Neutrophil (primary cell): ENCODE data around the gene PFDN1.
A peak's percentile ranks its signal among the peaks of the same experiment; 100 is the strongest.

Source experiments
- H3K27ac ChIP-seq: fragments of 200-600 bp; sonication (generic); 2 replicates; pipeline ENCODE4 v1.5.1; 2016; ENCODE audit warnings: mild to moderate bottlenecking, moderate library complexity
- H3K27me3 ChIP-seq: fragments of 200-600 bp; sonication (generic); 2 replicates; pipeline ENCODE4 v1.6.0; 2016; ENCODE audit warnings: mild to moderate bottlenecking
- H3K36me3 ChIP-seq: fragments of 200-600 bp; sonication (generic); 2 replicates; pipeline ENCODE4 v1.5.1; 2017
- H3K4me1 ChIP-seq, 2 experiments: fragments of 200-600 bp in 1 of 2; sonication (generic) in 1 of 2; 1 replicate in 1 of 2; 2 replicates in 1 of 2; pipeline versions ENCODE4 v1.5.1 to v1.6.1; 2013 to 2016; ENCODE audit warnings: low read depth in 1 of 2, low read length in 1 of 2, mild to moderate bottlenecking in 1 of 2, moderate library complexity in 1 of 2; ENCODE audit not compliant: control insufficient read depth in 1 of 2, insufficient read depth in 1 of 2
- H3K4me3 ChIP-seq, 2 experiments: fragments of 200-600 bp in 1 of 2; sonication (generic) in 1 of 2; 1 replicate in 1 of 2; 2 replicates in 1 of 2; pipeline ENCODE4 v1.5.1; 2013 to 2016; ENCODE audit warnings: low read depth in 1 of 2, low read length in 1 of 2, mild to moderate bottlenecking in 1 of 2, moderate library complexity in 1 of 2
- H3K9me3 ChIP-seq: fragments of 200-600 bp; sonication (generic); 2 replicates; pipeline ENCODE4 v1.5.1; 2016
- TF ChIP-seq, protein P1 (sequence below): fragments of 200-600 bp; sonication (generic); IDR thresholded peaks from 2 replicates; pipeline ENCODE4 v1.5.1; 2016; ENCODE audit warnings: antibody characterized with exemption

The PFDN1 gene

DNA sequence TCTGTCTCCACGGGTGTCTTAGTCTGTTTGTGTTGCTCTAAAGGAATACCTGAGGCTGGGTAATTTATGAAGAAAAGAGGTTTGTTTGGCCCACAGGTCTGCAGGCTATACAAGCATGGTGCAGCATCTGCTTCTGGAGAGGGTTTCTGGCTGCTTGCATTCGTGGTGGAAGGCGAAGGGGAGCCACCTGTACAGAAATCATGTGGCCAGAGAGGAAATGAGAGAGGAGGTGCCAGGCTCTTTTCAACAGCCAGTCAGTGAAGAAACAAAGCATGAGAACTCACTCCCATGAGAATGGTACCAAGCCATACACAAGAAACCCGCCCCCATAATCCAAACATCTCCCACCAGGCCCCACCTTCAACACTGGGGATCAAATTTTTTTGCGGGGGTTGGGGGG, 53.4 kb downstream of the PFDN1 start:
- no peak overlapping the region for H3K27ac ChIP-seq
- H3K4me1 ChIP-seq: peaks cover 35 to 39% of the 10 kb centered on the region in 2 experiments
- H3K4me3 ChIP-seq: no peak overlapping the region
- TF ChIP-seq, protein P1, sequence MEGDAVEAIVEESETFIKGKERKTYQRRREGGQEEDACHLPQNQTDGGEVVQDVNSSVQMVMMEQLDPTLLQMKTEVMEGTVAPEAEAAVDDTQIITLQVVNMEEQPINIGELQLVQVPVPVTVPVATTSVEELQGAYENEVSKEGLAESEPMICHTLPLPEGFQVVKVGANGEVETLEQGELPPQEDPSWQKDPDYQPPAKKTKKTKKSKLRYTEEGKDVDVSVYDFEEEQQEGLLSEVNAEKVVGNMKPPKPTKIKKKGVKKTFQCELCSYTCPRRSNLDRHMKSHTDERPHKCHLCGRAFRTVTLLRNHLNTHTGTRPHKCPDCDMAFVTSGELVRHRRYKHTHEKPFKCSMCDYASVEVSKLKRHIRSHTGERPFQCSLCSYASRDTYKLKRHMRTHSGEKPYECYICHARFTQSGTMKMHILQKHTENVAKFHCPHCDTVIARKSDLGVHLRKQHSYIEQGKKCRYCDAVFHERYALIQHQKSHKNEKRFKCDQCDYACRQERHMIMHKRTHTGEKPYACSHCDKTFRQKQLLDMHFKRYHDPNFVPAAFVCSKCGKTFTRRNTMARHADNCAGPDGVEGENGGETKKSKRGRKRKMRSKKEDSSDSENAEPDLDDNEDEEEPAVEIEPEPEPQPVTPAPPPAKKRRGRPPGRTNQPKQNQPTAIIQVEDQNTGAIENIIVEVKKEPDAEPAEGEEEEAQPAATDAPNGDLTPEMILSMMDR: no peak
- no peaks in the 10 kb centered on the region for H3K9me3 ChIP-seq
- H3K36me3 ChIP-seq: peaks cover 63% of the 10 kb centered on the region
- no peaks in the 10 kb centered on the region for H3K27me3 ChIP-seq

DNA sequence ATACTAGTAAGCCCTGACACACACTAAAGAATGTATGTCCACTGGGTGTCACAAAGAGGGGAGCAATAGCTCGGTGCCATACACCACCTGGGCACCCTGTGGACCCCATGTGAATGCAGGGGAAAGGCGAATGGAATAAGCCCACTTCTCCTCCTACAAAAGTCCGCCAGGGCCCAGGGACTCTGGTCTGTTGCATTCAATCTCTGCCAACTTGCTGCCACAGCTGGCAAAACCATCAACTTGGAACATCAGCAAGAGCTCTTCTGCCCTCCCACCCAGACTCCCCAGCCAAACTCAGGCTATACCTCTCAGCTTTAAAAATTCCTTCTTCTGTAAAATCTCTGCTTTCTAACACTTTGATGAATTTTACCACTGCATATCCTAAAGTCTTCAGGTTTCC, 54.5 kb downstream of the PFDN1 start:
- TF ChIP-seq, protein P1: no peak
- H3K36me3 ChIP-seq: peaks cover 60% of the 10 kb centered on the region
- no peaks in the 10 kb centered on the region for H3K9me3 ChIP-seq
- H3K27me3 ChIP-seq: no peaks in the 10 kb centered on the region
- H3K4me1 ChIP-seq: peaks cover 29 to 31% of the 10 kb centered on the region in 2 experiments
- no peak overlapping the region for H3K27ac ChIP-seq
- H3K4me3 ChIP-seq: no peak overlapping the region

DNA sequence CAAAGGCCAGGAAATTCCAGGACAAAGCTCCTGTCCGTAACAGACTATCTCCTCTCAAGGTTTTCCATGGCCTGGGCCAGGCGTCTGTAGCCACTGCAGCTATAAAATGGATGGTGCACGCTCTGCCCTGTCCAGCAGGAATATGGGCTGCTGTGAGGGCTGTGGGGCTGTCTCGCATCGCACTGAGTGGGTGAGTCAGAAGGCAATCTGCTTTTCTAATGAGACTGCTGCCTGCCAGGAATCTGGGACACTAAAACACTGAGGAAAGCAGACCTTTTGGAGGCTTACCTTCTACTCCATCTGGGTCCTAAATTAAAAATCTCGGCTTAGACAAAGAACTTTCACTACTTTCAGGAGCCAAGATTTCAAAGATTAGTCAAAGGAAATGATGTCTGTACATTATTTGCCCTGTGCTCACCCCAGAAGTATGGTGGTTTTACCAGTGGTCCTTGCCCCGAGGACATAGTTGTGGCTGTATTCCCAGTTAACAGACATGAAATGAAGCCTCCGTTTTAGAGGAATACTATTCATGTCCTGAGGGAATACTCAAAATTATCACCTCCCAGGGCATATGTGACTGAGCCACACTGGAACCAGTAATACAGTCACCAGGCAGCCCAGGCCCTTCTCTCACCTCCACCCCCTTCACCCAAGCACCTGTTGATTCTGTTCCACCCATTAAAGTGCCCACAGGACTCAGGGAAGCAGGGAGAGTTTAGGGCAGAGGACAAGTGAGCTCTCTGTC, 56.4 kb downstream of the PFDN1 start:
- Histone ChIP-seq H3K9me3 (no peaks in the 10 kb centered on the region), H3K4me1 (peaks cover 23 to 37% of the 10 kb centered on the region in 2 experiments), H3K27ac (peak overlapping the region; percentile 65), H3K4me3 (no peak overlapping the region), H3K27me3 (no peaks in the 10 kb centered on the region), H3K36me3 (peaks cover 58% of the 10 kb centered on the region)
- TF ChIP-seq, protein P1: no peak

DNA sequence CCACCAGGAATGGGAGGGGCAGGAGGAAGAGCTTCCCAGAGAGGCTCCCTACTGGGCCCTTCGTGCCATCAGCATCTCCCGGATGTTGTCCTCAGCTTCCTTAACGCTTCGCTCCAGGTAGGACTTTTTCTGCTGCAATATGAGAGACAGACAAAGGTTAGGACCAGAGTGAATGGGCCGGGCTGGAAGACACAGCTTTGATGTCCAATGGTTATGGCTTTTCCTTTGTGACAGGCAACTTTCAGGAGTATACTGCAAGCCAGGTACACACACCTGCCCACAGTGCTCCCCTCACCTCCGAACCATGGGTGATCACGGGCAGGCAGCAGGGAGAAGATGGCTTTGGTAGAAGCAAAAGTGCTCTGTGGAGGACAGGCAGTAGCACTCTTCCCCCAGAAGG, 57.0 kb downstream of the PFDN1 start:
- Histone ChIP-seq H3K4me3 (no peak overlapping the region), H3K9me3 (no peaks in the 10 kb centered on the region), H3K4me1 (peaks cover 22 to 37% of the 10 kb centered on the region in 2 experiments), H3K27me3 (no peaks in the 10 kb centered on the region), H3K27ac (peak overlapping the region; percentile 65), H3K36me3 (peaks cover 56% of the 10 kb centered on the region)
- TF ChIP-seq, protein P1: no peak

- Histone ChIP-seq H3K4me3 (no peak overlapping the region), H3K9me3 (no peaks in the 10 kb centered on the region), H3K4me1 (peaks cover 24 to 37% of the 10 kb centered on the region in 2 experiments), H3K27me3 (no peaks in the 10 kb centered on the region), H3K36me3 (peaks cover 50% of the 10 kb centered on the region), H3K27ac (peak overlapping the region; percentile 65)
- TF ChIP-seq, protein P1: no peak
These were observed 57.6 kb downstream of the PFDN1 start for GRCh38 chr5:140245341-140245740.
